ENCODE results near the gene EN2.

Gene EN2

DNA sequence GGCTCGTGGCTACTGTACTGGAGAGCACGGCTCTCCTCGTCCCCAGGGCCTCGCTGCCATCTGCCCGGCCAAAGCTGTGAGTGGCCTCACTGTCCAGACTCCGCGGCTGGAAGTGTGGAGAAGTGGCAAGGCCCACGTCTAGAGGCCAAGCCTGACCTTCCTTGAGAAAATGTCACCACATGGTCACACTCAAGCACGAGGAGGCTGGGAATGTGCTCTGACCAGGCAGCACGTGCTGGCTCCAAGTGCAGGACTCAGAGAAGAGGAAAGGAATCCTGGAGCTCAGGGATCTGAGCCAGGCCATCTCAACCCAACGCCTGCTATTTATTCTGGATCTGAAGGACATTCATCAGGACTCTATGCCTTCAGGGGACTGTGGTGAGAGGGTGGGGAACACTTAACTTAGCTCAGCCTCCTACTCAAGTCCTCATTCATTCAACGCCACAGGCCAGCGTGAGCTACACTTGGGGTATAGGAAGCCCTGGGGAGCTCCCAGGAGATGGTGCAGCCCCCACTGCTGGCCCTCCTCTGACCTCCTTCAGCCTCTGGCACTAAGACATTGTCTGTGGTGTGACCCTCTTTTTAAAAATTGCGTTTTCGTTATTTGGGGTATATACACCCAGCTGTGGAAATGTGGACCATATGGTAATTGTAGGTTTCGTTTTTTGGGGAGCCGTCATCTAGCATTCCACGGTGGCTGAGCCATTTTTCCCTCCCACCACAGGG, 29.0 kb downstream of the EN2 start:
- DNase-seq (ENCODE audit: low read depth in 2 of 2) = no peak

DNA sequence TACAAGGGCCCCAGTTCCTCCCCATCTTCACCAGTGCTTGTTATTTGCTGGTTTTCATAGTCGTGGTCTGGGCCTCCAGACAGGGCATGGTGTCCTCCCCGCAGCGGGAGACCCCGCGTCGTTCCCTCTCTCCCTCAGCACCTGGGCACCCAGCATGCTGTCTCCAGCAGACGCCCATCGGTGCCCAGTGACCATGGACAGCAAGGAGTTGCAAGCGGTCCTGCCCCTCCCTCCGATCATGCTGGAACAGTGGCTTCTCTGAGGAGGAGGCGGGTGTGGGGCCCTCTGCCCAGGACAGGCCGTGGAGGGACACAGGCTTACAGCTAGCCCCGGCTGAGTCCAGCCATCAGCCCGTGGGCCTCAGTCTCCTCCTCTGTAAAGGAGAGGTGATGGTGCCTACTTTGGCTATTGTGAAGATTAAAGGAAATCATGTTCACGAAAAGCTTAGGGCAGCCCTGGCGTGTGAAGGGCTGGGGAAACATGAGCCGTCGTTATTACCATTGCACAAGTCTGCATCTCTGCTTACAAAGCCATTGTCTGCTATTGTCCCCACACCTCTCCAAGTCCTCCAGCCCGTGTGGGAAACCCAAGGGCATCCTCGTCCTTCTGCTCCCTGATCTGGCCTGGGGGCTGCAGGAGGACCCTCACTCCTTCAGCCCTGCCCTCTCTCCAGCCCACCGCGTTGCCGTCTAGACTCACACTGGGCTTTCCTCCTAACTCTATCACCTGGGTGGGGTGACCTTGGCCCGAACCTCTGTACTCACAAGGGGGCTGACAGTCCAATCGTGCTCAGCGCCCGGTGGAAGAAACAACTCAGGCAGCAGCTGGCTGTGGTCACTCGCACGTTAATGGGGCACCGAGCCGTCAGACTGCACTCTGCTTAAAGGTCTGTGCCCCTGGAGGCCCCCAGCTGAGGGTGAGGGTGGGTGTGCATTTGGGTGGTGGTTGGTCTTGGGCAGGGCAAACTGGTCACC, 29.9 kb downstream of the EN2 start:
- DNase-seq (ENCODE audit: low read depth in 2 of 2) = no peak

DNA sequence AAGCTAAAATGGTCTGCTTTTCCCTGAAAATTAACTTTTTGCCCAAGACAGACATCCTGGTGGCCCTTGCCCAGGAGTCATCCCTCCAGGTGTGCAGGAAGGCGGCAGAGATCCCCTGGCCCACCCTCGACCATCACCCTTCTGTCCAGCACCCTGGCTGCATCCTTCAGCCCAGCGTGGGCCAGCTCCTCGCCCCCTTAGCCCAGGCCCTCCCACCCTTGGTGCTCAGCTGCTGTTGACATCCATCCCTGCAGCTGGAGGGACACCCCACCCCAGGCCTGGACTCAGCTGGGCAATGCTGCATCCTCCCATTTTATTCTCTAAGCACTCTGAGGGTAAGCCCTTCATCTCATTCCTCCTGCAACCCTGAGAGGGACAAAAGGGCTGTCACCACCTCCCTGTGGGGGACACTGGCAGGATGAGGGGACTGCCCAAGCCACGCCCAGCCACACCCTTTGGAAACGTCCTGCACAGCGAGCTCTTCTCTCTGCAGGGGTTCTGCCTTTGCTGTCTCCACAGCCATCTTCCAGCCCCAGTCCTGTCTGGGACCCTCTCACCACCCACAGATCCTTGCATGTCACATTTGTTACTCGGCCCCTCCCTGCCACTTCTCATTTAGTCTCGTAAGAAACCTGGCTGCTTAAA, 30.7 kb downstream of the EN2 start:
- no peak for DNase-seq (ENCODE audit: low read depth in 2 of 2)

DNA sequence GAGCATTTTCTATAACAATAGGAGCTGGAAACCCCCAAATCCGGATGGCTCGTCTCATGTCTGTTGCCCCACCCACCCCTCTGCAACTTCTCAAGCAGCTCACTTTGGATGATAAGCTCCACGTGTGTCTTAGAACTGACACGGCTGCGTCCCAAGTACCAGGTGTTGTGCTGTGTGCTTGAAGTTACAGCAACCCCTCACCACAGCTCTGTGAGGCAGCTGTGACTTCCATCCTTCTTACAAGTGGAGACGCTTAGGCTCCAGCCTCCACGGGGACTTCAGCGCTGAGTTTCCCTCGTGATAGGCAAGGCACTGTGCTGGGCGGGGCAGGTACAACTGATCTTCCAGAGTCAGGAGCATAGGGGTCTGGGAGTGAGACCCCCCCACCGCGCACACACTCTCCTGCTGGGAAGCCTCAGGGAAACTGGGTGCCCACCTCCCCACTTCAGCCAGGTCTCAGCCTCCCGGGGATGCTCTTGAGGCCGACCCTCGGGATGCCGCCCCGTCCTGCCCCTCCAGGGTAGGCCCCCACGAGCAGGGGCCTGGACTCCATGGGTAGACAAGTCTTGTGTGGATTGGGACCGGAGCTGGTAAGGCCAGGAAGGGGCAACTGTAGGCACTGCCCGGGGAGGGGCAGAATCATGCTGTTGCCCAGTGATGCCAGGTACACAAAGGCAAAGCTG, 31.4 kb downstream of the EN2 start:
- DNase-seq (ENCODE audit: low read depth in 2 of 2) = no peak

DNA sequence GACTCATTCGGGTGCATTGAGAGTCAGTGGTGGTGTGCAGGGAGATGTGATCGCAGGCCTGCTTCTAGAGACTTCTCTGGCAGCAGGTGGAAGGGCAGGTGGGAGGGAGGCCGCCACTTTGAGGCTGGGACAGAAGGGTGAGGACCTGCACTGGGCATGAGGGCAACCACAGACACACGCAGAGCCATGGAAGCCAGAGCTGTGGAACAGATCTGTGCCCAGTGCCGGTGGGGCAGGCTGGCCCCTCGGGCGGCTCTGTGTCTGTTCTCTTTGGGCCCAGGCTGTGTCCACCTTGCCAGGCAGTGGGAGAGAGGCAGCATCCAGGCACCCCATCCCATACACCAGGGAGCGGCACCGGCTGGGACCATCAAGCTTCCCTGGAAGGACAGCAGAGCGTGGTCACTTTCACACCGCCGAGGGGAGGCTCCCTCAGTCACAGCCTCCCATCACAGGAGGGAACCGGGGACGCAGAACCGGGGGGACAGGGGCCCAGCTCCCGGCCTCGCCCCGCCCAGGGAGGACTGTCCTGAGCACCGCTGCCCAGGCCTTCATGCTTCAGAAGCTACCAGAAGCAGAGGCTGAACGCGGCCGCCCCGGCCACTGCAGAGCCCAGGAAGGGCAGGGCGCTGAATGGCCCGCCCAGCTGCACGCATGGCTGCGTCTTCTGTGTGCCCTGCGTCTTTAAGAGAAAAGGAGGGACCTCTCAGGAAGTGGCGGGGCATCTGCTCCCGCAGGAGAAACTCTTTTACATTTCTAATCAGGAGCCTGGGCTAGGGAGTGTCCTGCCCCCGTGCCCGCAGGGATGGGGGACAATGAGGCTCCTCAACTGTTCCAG, 32.1 kb downstream of the EN2 start:
- no peak for DNase-seq (ENCODE audit: low read depth in 2 of 2)

DNA sequence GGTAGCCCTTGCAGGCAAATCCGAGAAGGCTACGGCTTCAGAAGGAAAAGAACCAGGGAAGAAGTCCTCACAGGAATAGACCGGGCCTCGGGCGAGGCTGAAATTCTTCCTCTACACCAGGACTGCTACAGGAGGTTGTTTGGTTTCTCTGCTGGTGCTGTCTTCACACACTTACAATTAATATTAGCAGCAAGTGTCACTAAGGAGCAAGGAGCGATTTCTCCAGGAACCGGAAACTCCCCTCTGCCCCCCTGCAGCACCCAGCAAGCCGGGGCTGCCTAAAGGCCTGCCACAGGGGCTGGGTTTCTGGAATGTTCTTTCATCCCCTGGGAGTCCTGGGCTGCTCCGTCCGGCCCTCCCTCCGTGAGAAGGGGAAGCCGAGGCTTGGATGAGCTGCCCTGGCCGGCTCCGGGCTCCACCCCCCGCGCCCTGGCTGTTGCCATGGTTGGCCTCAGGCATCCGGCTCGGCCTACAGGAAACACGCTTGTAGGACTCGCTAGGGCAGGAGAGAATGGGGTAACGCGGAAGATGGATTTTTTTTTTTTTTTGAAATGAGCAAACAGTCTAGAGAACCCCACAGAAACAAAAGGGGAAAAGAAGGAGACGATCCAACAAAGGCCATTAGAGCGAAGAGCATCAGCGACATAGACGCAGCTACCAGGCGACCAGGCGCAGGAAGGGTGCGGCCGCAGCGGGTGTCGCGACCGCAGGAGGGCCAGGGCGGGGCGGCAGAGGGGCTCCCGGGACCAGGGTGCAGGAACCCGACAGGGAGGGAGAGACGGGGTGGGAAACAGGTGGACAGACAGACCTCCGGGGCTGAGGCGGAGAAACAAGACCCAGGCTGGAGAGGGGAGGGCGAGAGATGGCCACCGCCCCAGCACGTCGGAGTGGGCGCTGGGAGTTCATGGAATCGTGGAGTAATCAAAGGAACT, 33.0 kb downstream of the EN2 start:
- DNase-seq (ENCODE audit: low read depth in 2 of 2) = no peak

DNA sequence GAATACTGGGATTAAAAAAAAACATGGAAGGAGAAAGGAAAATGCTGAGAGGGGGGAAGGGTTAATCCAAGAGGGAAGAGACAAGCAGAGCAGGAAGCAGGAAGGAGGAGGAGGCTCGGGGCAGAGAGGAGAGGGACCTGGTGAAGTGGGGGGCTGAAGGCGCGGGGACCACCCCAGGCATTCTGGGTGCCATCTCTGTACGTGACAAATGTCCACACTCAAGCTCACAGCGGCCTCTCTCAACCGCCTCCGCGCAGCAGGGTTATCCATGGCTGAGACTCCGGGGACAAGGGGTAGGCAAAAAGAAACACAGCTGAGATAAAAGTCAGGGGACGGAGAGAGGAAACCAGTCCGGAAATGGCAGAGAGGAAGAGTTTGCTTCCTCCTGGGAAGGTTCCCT, 33.9 kb downstream of the EN2 start:
- DNase-seq (ENCODE audit: low read depth in 2 of 2) = no peak

DNA sequence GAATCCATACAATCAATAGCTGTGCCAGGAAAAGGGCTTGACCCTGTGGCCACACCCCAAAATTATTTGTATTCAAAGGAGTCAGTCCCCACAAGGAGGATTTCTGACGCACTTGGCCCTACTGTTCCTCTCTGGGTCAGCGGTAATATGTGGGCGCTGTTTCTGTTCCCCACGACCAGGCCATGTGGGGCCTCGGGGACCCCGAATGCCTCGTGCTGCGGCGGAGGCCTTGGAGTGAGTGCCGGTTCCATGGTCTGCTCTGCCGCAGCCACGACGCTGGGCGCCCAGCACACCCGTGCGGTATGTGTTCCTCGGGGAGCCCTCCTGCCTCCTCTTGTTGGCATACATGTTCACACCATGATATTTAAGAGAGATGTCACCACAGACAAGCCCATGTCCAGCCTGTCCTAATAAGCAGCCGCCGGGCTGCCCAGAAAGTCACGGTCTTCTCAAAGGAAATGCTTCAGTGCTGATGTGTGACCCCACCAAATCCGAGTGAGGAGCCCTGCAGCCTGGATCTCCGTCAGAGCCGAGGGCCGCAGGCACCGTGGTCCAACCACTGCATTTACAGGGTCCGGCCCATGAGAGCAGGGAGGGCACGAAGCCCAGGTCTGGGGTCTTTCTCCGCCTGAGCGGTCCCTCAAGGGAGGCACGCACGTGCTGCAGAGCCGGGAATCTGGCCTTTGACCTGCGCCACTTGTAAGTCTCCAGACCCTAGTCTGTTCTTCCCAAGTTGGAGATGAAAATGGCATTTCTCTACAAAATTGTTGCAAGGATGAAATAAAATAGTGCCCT, 36.0 kb downstream of the EN2 start:
- DNase-seq (ENCODE audit: low read depth in 2 of 2) = no peak

DNA sequence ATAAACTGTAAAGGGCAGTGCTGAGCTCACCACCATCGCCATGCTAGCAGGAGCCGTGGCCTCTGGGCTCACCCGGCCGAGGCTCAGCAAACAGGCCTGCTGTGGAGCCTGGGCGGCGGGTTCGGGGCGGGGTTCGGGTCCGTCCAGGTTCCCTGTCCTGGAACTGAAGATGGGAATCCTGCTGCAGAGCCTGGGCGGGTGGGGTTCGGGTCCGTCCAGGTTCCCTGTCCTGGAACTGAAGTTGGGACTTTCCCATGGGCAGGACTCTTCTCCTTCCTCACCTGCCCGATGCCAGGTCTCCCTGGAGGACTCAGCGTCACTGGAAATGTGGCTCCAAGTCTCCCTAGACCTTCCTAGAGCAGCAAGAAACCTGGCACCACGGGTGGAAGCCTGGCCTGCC, 36.6 kb downstream of the EN2 start:
- no peak for DNase-seq (ENCODE audit: low read depth in 2 of 2)

DNA sequence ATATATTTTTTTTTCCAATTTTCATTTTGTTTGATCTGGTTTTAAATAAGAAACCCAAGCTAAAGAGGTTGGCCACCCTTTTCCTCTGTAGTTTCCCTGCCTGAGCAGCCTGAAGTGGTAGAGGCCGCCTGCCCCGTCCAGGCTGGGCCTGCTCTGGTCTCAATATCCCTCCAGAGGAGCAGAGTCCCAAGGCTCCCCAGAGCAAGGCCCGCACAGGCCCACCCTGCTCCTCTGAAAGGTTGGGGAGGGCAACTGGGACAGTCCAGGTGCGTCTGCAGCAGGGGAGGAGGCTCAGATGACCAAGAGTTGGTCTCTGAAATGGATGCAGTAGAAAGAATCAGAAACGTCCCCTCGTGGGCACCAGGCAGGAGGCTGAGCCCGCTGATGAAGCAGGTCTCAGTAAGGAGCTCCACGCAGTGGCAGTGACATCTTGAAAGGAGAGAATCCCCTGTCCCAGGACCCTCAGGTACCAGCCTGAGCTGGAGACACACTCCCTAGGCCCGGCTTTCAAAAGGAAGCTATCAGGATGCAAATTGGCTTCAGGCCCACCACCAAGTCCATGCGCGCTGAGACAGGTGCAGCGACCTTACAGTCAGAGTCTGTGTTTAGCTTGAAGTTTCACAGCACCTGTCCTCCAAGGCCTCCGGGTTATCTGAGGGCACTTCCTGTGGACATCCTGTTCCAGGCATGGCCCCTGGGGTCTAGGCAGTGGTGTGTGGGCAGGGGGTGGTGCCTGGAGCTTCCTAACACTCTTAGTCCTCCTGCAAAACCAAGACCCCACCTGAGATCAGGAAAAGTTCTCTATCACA, 37.7 kb downstream of the EN2 start:
- DNase-seq (ENCODE audit: low read depth in 2 of 2) = no peak

DNA sequence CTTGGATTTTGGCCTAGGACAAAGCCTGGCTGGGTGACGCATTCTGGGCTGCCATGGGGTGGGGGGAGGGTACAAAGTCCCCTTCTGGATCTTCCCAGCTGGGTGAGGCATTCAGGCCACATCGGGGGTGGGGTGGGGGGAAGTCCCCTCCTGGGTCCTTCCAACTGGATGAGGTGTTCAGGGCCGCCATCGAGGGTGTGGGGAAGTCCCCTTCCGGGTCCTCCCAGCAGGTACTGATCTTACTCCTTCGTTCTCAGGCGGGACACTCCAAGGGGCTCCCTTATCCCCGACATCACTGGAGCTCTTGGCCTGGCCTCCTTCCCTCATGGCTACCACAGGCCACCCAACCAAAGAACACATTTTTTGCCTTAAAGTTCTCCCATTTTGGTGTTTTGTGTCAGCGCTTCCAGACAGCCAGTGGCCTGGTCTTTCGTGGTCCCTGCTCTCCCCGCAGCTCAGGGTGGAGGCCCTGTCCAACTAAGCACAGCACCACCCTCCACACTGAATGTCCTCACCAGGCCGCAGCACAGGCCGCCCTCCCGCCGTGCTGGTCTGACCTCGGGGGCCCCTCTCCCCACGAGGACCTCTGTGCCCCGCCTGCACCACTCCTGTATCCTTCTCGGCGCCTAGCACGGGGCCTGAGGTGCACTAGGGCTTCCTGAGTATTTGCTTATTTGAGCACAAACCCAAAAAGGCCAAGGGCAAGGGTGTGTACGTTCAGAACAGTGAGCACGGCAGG, 38.5 kb downstream of the EN2 start:
- no peak for DNase-seq (ENCODE audit: low read depth in 2 of 2)

DNA sequence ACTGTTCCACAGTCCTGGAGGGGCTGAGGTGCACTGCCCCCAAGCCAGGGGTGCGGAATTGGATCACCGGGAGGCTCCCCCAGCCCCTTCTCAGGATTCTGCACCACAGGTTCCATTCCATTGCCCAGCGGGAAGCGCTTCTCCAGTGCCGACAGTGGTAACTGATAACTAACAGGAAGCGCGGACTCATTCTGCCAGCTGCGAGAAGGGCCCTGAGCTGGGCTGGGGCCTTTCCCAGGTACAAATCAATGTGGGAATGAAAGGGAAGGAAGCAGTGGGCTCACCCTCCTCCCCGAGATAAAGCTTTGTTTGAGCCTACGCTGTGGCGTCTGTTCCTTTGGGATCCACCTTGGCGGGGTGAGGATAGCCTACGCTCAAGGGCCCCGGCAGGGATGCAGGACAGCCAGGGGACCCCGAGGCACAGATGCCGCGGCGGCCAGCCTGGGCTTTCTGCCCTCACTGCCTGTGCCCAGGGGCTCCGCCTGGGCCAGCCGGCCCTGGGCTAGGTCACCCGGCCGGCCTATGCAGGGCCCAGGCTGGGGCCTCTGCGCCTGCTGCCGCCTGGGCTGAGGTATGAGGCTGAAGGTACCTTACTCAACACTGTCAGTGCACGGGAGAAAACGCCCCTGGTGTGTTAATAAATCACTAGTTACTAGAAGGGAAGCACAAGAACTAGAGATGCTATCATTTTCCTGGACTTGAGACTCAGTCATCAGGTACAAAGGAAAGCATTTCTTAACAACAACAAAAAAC, 39.4 kb downstream of the EN2 start:
- no peak for DNase-seq (ENCODE audit: low read depth in 2 of 2)

DNA sequence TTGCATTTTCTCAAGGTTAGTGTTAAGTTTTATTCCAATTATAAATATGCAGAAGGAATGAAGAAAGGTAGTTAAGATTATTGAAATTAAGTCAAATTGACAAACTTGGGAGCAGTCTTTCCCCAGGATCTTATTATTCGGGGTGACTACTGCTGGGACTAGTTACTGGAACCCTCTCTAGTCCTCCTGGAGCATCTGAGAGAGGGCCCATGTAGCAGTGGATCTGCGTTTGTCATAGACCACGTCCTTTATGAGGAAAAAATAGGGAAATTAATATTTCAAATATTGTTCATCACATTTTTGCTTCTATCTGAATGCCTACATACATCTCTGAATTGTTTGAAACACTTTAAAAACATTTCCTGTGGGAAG, 47.5 kb downstream of the EN2 start:
- DNase-seq (ENCODE audit: low read depth in 2 of 2) = no peak

DNA sequence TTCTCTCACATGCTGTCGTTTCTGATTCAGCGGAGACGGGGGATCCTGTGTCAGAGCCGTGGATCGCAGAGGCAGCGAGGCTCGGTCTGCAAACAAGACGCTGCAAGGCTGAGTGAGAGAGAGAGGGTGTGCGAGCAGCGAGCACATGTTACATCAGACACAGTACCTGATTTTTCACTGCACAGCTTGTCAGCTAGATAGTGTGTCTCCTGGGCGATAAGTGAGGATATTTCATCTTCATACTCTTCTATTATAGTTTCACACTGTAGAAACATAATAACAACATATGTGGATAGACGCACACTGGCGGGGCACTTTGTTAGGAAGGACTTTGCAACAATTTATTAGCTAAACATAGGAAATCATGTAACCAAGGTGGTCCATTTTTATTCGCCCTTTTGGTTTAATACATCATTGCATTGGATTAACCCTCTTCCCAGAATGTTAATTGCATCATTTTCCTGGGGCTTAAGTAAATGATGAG, 49.0 kb downstream of the EN2 start:
- DNase-seq (ENCODE audit: low read depth in 2 of 2) = no peak

DNA sequence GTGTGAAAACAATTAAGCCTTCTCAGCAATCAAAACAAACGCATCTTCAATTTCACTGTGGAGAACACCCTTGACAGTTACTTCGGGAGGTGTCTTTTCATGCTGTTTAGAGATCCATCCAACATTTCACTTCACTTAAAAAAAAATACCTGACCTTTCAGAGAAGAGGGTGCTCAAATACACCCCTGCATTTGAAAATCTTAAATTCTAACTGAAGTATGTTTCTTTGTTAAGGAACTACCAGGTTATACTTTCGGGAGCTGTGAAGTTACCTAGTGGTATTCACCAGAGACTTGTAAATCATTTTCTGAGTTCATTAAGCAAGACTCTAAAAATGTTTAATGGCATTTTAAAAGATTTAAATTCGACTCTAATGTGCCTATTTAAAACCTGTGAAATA, 49.6 kb downstream of the EN2 start:
- DNase-seq (ENCODE audit: low read depth in 2 of 2) = no peak

All from stimulated activated CD8-positive, alpha-beta memory T cell treated with anti-CD3 and anti-CD28 coated beads, Interleukin-15, amount 100 ng/mL, for 4 hours (primary cell).